Measurements from ENCODE around the gene ECI1. TPM values are rescaled to one million over a fixed set of nuclear protein-coding genes. Genes with fewer than 3 reads are reported as not detected.

ECI1 gene
- polyA plus RNA-seq, 3 donors: 29.9 to 74.5 (median 52.3) TPM

DNA sequence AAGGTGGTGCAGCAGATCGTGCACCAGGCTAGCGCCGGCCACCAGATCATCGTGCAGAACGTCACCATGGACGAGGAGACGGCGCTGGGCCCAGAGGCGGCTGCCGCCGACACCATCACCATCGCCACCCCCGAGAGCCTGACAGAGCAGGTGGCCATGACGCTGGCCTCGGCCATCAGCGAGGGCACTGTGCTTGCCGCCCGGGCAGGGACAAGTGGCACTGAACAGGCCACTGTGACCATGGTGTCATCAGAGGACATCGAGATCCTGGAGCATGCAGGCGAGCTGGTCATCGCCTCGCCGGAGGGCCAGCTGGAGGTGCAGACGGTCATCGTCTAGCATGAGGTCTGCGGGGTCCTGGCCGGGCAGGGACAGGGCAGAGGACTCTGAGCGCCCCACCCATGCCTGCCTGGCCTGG, 16.1 kb downstream of the ECI1 start:
- Mint-ChIP-seq H3K27me3 (ENCODE audit: low read depth in 3 of 3) (peaks cover 35 to 50% (median 36%) of the 10 kb centered on the region in 3 donors), H3K27ac (no peak overlapping the region), H3K4me1 (peaks cover 5% of the 10 kb centered on the region), H3K36me3 (peaks cover 46 to 62% of the 10 kb centered on the region in 2 donors), H3K9me3 (peaks cover 0 to 6% (median 0%) of the 10 kb centered on the region in 7 donors), H3K4me3 (peak overlapping the region in 1 of 2 donors; percentile 51)
- 96% methylated on average over 28 of the region's 28 CpGs for WGBS (ENCODE audit: insufficient coverage)
- no peak overlapping the region for H3K9ac ChIP-seq (ENCODE audit: insufficient read depth, low read length, poor library complexity, severe bottlenecking)
- no peak for DNase-seq
- TF ChIP-seq, protein P1, sequence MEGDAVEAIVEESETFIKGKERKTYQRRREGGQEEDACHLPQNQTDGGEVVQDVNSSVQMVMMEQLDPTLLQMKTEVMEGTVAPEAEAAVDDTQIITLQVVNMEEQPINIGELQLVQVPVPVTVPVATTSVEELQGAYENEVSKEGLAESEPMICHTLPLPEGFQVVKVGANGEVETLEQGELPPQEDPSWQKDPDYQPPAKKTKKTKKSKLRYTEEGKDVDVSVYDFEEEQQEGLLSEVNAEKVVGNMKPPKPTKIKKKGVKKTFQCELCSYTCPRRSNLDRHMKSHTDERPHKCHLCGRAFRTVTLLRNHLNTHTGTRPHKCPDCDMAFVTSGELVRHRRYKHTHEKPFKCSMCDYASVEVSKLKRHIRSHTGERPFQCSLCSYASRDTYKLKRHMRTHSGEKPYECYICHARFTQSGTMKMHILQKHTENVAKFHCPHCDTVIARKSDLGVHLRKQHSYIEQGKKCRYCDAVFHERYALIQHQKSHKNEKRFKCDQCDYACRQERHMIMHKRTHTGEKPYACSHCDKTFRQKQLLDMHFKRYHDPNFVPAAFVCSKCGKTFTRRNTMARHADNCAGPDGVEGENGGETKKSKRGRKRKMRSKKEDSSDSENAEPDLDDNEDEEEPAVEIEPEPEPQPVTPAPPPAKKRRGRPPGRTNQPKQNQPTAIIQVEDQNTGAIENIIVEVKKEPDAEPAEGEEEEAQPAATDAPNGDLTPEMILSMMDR (IDR thresholded peaks at IDR 0.05): no peak
- H3K36me3 ChIP-seq (replicated peaks in 1 of 2; ENCODE audit: control insufficient read depth in 1 of 2, insufficient read depth in 2 of 2, low read length in 2 of 2): peaks cover 50 to 60% of the 10 kb centered on the region in 2 donors
- H3K9me3 ChIP-seq (replicated peaks in 1 of 2; ENCODE audit: control insufficient read depth in 1 of 2, insufficient read depth in 1 of 2, low read length in 2 of 2): no peaks in the 10 kb centered on the region
- H3K27me3 ChIP-seq (ENCODE audit: control insufficient read depth in 2 of 2, insufficient read depth in 2 of 2, low read length in 2 of 2): peaks cover 18 to 38% of the 10 kb centered on the region in 2 donors
- no peak overlapping the region for H3K4me3 ChIP-seq (replicated peaks in 1 of 3; ENCODE audit: low read depth in 2 of 3, low read length in 3 of 3)
- H3K4me1 ChIP-seq (ENCODE audit: control insufficient read depth in 1 of 2, insufficient read depth in 2 of 2, low read length in 2 of 2): peaks cover 5 to 6% of the 10 kb centered on the region in 2 donors
- intact Hi-C loops (cut with micrococcal nuclease): no loop called here
- H3K27ac ChIP-seq (ENCODE audit: low read depth in 1 of 2, low read length in 2 of 2): no peak overlapping the region
- no peaks in the 10 kb centered on the region for H3K79me2 ChIP-seq (ENCODE audit: insufficient read depth, low read length)
- H4K20me1 ChIP-seq (ENCODE audit: insufficient read depth, low read length): peaks cover 26% of the 10 kb centered on the region
- no peak overlapping the region for H3K4me2 ChIP-seq (replicated peaks; ENCODE audit: extremely low read depth, low read length, poor library complexity, severe bottlenecking)
- no peak overlapping the region for H2AFZ ChIP-seq (ENCODE audit: insufficient read depth, low read depth, low read length, poor library complexity, severe bottlenecking)

DNA sequence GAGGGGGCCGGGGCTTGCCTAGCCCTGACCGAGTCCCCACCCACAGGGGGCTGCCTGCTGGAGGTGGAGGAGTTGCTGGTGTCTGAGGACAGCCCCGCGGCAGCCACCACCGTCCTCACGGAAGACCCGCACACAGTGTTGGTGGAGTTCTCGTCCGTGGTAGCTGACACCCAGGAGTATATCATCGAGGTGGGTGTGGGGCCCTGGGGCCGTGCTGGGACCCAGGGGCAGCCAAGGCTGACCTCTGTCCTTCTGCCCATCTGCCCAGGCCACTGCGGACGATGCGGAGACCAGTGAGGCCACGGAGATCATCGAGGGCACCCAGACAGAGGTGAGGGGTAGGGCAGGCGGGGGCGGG, 16.6 kb downstream of the ECI1 start:
- H3K9me3 Mint-ChIP-seq: peaks cover 0 to 6% (median 0%) of the 10 kb centered on the region in 7 donors
- Histone ChIP-seq H2AFZ (ENCODE audit: insufficient read depth, low read depth, low read length, poor library complexity, severe bottlenecking) (no peak overlapping the region), H4K20me1 (ENCODE audit: insufficient read depth, low read length) (peaks cover 26% of the 10 kb centered on the region), H3K4me3 (replicated peaks in 1 of 3; ENCODE audit: low read depth in 2 of 3, low read length in 3 of 3) (no peak overlapping the region), H3K27ac (ENCODE audit: low read depth in 1 of 2, low read length in 2 of 2) (no peak overlapping the region), H3K79me2 (ENCODE audit: insufficient read depth, low read length) (no peaks in the 10 kb centered on the region), H3K27me3 (ENCODE audit: control insufficient read depth in 2 of 2, insufficient read depth in 2 of 2, low read length in 2 of 2) (peaks cover 18 to 38% of the 10 kb centered on the region in 2 donors), H3K9me3 (replicated peaks in 1 of 2; ENCODE audit: control insufficient read depth in 1 of 2, insufficient read depth in 1 of 2, low read length in 2 of 2) (no peaks in the 10 kb centered on the region), H3K9ac (ENCODE audit: insufficient read depth, low read length, poor library complexity, severe bottlenecking) (no peak overlapping the region), H3K4me2 (replicated peaks; ENCODE audit: extremely low read depth, low read length, poor library complexity, severe bottlenecking) (no peak overlapping the region), H3K36me3 (replicated peaks in 1 of 2; ENCODE audit: control insufficient read depth in 1 of 2, insufficient read depth in 2 of 2, low read length in 2 of 2) (peaks cover 55 to 62% of the 10 kb centered on the region in 2 donors), H3K4me1 (ENCODE audit: control insufficient read depth in 1 of 2, insufficient read depth in 2 of 2, low read length in 2 of 2) (peaks cover 5 to 6% of the 10 kb centered on the region in 2 donors)
- H3K36me3 Mint-ChIP-seq: peaks cover 48 to 64% of the 10 kb centered on the region in 2 donors
- H3K27me3 Mint-ChIP-seq (ENCODE audit: low read depth in 3 of 3): peaks cover 35 to 50% (median 36%) of the 10 kb centered on the region in 3 donors
- TF ChIP-seq, protein P1 (IDR thresholded peaks at IDR 0.05): no peak
- WGBS (ENCODE audit: insufficient coverage): 97% methylated on average over 14 of the region's 18 CpGs
- no peak for DNase-seq
- H3K4me3 Mint-ChIP-seq: no peak overlapping the region
- H3K4me1 Mint-ChIP-seq: peaks cover 5% of the 10 kb centered on the region
- peak overlapping the region in 1 of 7 donors; percentile 20 for H3K27ac Mint-ChIP-seq
- intact Hi-C loops (cut with micrococcal nuclease): no loop called here
